Karpas-422 (cell line): Measurements from ENCODE around the gene UBXN6. TPM values are rescaled to one million over a fixed set of nuclear protein-coding genes. Genes with fewer than 3 reads are reported as not detected.

Experiments used
- DNase-seq: peaks from one replicate; pipeline ENCODE4 v3.0.0-alpha.2; 2015
- H2AFZ ChIP-seq: fragments of 200-600 bp; sonication (generic); 2 replicates; pipeline ENCODE4 v1.6.1; 2014; ENCODE audit warnings: antibody characterized with exemption, low read length, mixed read lengths
- H3K27ac ChIP-seq: fragments of 200-600 bp; sonication (generic); 2 replicates; pipeline ENCODE4 v1.5.1; 2014; ENCODE audit warnings: mild to moderate bottlenecking, low read length, moderate library complexity
- H3K27me3 ChIP-seq: fragments of 200-600 bp; sonication (generic); 2 replicates; pipeline ENCODE4 v1.6.1; 2014; ENCODE audit warnings: low read length, mixed read lengths
- H3K36me3 ChIP-seq: fragments of 200-600 bp; sonication (generic); 2 replicates; pipeline ENCODE4 v1.6.1; 2014; ENCODE audit warnings: low read length, mixed read lengths; ENCODE audit not compliant: insufficient read depth
- H3K4me1 ChIP-seq: fragments of 200-600 bp; sonication (generic); 2 replicates; pipeline ENCODE4 v1.6.1; 2014; ENCODE audit warnings: mild to moderate bottlenecking, low read length, mixed read lengths
- H3K4me2 ChIP-seq: fragments of 200-600 bp; sonication (generic); 2 replicates; pipeline ENCODE4 v1.6.1; 2014; ENCODE audit warnings: low read length, low read depth, mild to moderate bottlenecking; ENCODE audit not compliant: poor library complexity, severe bottlenecking
- H3K4me3 ChIP-seq: fragments of 200-600 bp; sonication (generic); 2 replicates; pipeline ENCODE4 v1.5.1; 2014; ENCODE audit warnings: mild to moderate bottlenecking, antibody characterized with exemption, low read length, mixed read lengths
- H3K79me2 ChIP-seq: fragments of 200-600 bp; sonication (generic); 2 replicates; pipeline ENCODE4 v1.6.1; 2014; ENCODE audit warnings: mild to moderate bottlenecking, low read length, mixed read lengths
- H3K9ac ChIP-seq: fragments of 200-600 bp; sonication (generic); 2 replicates; pipeline ENCODE4 v1.6.0; 2014; ENCODE audit warnings: low read length
- H3K9me2 ChIP-seq: fragments of 200-600 bp; sonication (generic), shearing (Covaris generic); replicated peaks from 2 replicates; pipeline ENCODE4 v1.6.0; 2014; ENCODE audit warnings: mild to moderate bottlenecking, low read length, moderate library complexity; ENCODE audit not compliant: insufficient read depth
- H3K9me3 ChIP-seq: fragments of 300-700, 200-600 bp; sonication (generic); 2 replicates; pipeline ENCODE4 v1.6.1; 2014; ENCODE audit warnings: low read length, mixed read lengths
- H4K20me1 ChIP-seq: fragments of 200-600 bp; sonication (generic); 2 replicates; pipeline ENCODE4 v1.6.1; 2014; ENCODE audit warnings: mild to moderate bottlenecking, antibody characterized with exemption, low read length, low read depth; ENCODE audit not compliant: insufficient read depth
- total RNA-seq: library from RNA; depleted of rRNA; stranded (reverse); fragments of >200 nt; shearing (Covaris generic); gene quantifications from 2 replicates; pipeline ENCODE4 v1.2.3, GENCODE V29; 2014; ENCODE audit warnings: low replicate concordance

UBXN6 gene
- total RNA-seq, 1 experiment from 2014 or later = 112 TPM

DNA sequence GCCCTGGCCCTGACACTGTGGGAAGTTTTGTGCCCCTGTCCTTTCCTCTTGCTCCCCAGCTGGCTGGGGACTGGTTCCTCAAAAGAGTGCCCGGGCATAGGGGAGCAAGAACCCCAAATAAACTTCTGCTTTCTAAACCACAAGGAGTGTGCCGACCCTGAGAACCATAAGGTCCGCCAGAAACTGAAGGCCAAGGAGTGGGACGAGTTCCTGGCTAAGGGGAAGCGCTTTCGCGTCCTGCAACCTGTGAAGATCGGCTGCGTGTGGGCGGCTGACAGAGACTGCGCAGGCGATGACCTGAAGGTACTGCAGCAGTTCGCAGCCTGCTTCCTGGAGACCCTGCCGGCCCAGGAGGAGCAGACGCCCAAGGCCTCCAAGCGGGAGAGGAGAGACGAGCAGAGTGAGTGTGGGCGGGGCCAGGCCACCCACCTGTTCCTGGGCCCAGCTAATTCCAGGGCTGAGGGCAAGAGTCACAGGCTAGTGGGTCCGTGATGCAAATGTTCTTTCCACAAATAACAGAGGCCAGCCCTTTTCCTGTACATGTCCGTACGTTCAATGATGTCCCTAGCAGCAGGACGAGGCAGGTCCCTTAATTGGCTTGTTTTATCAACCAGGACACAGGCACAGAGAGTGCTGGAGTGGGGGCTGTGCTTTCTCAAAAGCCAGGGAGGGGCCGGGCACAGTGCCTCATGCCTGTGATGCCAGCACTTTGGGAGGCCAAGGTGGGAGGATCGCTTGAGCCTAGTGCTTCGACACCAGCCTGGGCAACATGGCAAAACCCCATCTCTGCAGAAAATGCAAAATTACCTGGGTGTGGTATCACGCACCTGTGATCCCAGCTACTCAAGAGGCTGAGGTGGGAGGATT lies 25.6 kb downstream of the UBXN6 start:
- H3K27ac ChIP-seq = no peak overlapping the region
- H2AFZ ChIP-seq = no peak overlapping the region
- DNase-seq = no peak

DNA sequence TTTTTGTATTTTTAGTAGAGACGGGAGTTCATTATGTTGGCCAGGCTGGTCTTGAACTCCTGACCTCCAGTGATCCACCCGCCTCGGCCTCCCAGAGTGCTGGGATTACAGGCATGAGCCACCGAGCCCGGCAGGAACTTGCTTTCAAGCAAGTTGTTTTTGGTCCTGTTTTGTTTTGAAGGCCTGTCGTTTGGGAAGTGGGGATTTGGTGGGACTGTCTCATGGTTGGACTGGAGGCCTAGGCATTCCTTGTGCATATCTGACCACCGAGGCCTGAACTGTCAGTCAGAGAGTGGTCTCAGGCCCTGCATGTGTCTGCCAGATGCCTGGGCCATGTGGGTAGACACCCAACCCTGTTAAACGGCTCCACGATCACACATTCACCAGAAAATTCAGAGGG lies 26.3 kb downstream of the UBXN6 start:
- H3K36me3 ChIP-seq = peaks cover 39% of the 10 kb centered on the region
- no peaks in the 10 kb centered on the region for H3K27me3 ChIP-seq
- H3K4me2 ChIP-seq = no peak overlapping the region
- H3K9ac ChIP-seq = no peak overlapping the region
- peaks cover 15% of the 10 kb centered on the region for H3K4me1 ChIP-seq
- H4K20me1 ChIP-seq = peaks cover 13% of the 10 kb centered on the region; the same call in 1 of the 2 replicates
- H3K9me3 ChIP-seq = no peaks in the 10 kb centered on the region
- no peak overlapping the region for H3K27ac ChIP-seq
- H3K79me2 ChIP-seq = peaks cover 6% of the 10 kb centered on the region
- H3K9me2 ChIP-seq = no peaks in the 10 kb centered on the region
- no peak overlapping the region for H2AFZ ChIP-seq
- DNase-seq = no peak
- no peak overlapping the region for H3K4me3 ChIP-seq

More for the DNA sequence above, 25.6 kb downstream of the UBXN6 start:
- Histone ChIP-seq H3K36me3 (peaks cover 39% of the 10 kb centered on the region), H3K4me1 (peaks cover 15% of the 10 kb centered on the region), H3K27me3 (no peaks in the 10 kb centered on the region), H3K4me3 (no peak overlapping the region), H3K9ac (no peak overlapping the region), H3K79me2 (peaks cover 8% of the 10 kb centered on the region), H3K4me2 (no peak overlapping the region), H3K9me3 (no peaks in the 10 kb centered on the region), H4K20me1 (peaks cover 13% of the 10 kb centered on the region; the same call in 1 of the 2 replicates), H3K9me2 (no peaks in the 10 kb centered on the region)

DNA sequence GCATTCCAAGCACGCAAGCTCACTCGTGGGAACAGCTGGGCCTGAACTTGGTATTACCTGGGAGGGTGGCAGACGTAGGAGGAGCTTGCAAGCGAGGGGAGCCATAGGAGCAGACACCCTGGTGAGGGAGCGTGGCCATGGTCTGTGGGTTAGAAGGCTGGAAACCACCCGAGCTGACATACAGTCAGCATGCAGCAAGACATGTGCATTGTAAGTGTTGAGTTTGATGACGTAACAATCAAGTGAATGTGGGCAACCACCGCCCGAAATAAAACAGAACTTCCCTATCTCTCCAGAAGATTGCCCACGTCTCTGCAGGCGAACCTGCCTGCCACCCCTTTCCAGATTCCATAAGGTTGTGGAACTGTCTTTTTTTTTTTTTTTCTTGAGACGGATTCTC lies 26.8 kb downstream of the UBXN6 start:
- no peaks in the 10 kb centered on the region for H3K27me3 ChIP-seq
- peaks cover 15% of the 10 kb centered on the region for H3K4me1 ChIP-seq
- peaks cover 6% of the 10 kb centered on the region for H3K79me2 ChIP-seq
- no peak overlapping the region for H3K4me2 ChIP-seq
- H3K9me3 ChIP-seq = no peaks in the 10 kb centered on the region
- H3K9me2 ChIP-seq = no peaks in the 10 kb centered on the region
- no peak overlapping the region for H3K9ac ChIP-seq
- H2AFZ ChIP-seq = no peak overlapping the region
- peaks cover 41% of the 10 kb centered on the region for H3K36me3 ChIP-seq
- H3K27ac ChIP-seq = no peak overlapping the region
- no peak overlapping the region for H3K4me3 ChIP-seq
- peaks cover 13% of the 10 kb centered on the region; the same call in 1 of the 2 replicates for H4K20me1 ChIP-seq
- no peak for DNase-seq

DNA sequence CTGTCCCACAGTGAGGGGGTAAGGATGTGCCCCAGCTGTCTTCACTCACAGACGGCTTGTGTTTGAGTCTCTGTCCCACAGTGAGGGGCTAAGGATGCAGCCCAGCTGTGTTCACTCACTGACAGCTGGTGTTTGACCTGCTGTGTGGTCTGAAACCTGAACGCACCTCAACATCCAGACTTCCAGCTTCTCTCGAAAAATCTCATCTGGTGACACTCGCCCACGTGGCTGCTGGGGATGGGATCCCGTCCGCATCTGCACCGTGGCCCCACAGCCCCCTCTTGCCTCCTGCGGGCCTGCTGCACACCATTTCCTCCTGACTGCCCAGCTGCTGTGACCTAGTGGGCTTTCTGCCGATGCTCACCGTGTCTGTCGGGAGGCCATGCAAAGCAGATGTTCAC lies 27.8 kb downstream of the UBXN6 start:
- H3K27ac ChIP-seq = no peak overlapping the region

DNA sequence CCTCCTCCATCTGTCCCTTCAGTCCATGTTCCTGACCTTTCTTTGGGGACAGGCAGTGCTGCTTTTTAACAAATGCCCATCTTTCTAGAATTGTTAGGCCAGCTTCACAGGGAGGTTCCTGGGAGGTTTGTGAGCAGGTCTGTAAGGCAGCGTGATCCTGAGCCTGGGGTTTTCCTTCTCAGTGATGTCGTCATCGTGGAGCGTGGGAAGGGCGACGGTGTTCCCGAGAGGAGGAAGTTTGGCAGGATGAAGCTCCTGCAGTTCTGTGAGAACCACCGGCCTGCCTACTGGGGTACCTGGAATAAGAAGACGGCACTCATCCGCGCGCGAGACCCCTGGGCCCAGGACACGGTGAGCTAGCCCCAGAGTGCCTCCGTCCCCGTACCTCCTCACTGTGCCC lies 28.3 kb downstream of the UBXN6 start:
- Histone ChIP-seq H2AFZ (no peak overlapping the region), H3K9ac (no peak overlapping the region), H3K27me3 (no peaks in the 10 kb centered on the region), H3K4me1 (peaks cover 15% of the 10 kb centered on the region), H3K4me3 (no peak overlapping the region), H3K27ac (no peak overlapping the region), H3K9me2 (no peaks in the 10 kb centered on the region), H3K9me3 (no peaks in the 10 kb centered on the region), H4K20me1 (0 out of 2 replicates have a peak, but pooled peaks cover 8% of the 10 kb centered on the region), H3K4me2 (no peak overlapping the region), H3K79me2 (peaks cover under 1% of the 10 kb centered on the region), H3K36me3 (peaks cover 43% of the 10 kb centered on the region)
- DNase-seq = no peak

More for the DNA sequence above, 27.8 kb downstream of the UBXN6 start:
- Histone ChIP-seq H3K9me2 (no peaks in the 10 kb centered on the region), H3K36me3 (peaks cover 48% of the 10 kb centered on the region), H3K4me2 (no peak overlapping the region), H3K4me3 (no peak overlapping the region), H3K79me2 (peaks cover 6% of the 10 kb centered on the region), H3K9ac (no peak overlapping the region), H2AFZ (no peak overlapping the region), H3K9me3 (no peaks in the 10 kb centered on the region), H4K20me1 (peaks cover 13% of the 10 kb centered on the region; the same call in 1 of the 2 replicates), H3K27me3 (no peaks in the 10 kb centered on the region), H3K4me1 (peaks cover 15% of the 10 kb centered on the region)
- no peak for DNase-seq

DNA sequence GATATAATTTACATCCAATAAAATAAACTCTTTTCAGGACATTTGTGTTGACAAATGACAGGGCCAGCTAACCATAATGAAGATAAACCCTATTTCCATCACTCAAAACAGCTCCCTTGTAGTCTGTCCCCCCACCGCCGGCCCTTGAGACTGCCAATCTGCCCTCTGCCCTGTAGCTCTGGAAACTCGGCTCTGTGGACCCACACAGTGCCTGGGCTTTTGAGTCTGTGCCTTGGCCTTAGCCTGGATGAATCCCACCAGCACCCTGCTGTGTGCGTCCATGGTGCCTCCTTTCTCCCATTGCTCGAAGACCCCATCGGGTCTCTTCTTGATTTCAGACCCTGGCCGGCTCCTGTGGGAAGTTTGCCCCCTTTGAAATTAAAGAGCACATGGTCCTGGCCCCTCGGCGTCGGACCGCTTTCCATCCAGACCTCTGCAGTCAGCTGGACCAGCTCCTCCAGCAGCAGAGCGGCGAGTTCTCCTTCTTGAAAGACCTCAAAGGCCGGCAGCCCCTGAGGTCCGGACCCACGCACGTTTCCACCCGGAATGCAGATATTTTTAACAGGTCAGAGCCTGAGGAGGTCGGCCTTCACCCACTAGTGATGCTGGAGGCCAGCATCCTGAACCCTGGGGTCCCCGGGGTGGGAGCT lies 29.1 kb downstream of the UBXN6 start:
- H3K9ac ChIP-seq = no peak overlapping the region
- no peaks in the 10 kb centered on the region for H3K27me3 ChIP-seq
- peaks cover 44% of the 10 kb centered on the region for H3K36me3 ChIP-seq
- H3K9me2 ChIP-seq = no peaks in the 10 kb centered on the region
- DNase-seq = no peak
- no peaks in the 10 kb centered on the region for H3K79me2 ChIP-seq
- no peaks in the 10 kb centered on the region for H3K9me3 ChIP-seq
- H3K4me1 ChIP-seq = peaks cover 15% of the 10 kb centered on the region
- H3K4me2 ChIP-seq = no peak overlapping the region
- no peak overlapping the region for H3K27ac ChIP-seq
- H2AFZ ChIP-seq = no peak overlapping the region
- 0 out of 2 replicates have a peak, but pooled peaks cover 8% of the 10 kb centered on the region for H4K20me1 ChIP-seq
- H3K4me3 ChIP-seq = no peak overlapping the region

DNA sequence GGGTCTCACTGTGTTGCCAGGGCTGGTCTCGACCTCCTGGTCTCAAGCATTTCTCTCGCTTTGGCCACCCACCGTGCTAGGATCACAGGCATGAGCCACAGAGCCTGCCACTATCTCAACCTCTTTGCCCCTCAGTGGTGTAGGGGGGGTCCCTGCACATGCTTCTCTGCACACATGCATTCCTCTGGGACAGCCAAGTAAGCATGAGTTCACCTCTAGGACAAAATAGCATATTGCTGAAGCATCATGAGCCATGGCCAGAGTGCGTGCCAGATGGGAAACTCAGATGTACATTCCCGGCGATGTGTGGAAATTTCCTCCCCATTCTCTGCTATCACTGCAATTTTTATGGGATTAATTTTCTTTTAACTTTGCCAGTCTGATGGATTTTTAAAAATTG lies 32.1 kb downstream of the UBXN6 start:
- Histone ChIP-seq H3K9me3 (no peaks in the 10 kb centered on the region), H3K9me2 (no peaks in the 10 kb centered on the region), H4K20me1 (0 out of 2 replicates have a peak, but pooled peaks cover under 1% of the 10 kb centered on the region), H3K4me3 (no peak overlapping the region), H3K4me1 (no peaks in the 10 kb centered on the region), H3K9ac (no peak overlapping the region), H2AFZ (no peak overlapping the region), H3K79me2 (no peaks in the 10 kb centered on the region), H3K27ac (no peak overlapping the region), H3K4me2 (no peak overlapping the region), H3K36me3 (peaks cover 34% of the 10 kb centered on the region), H3K27me3 (no peaks in the 10 kb centered on the region)
- DNase-seq = no peak

- no peaks in the 10 kb centered on the region for H3K9me3 ChIP-seq
Observed at GRCh38 chr19:4423416-4424126, 34.0 kb downstream of the UBXN6 start.

More at GRCh38 chr19:4423416-4424126, 34.0 kb downstream of the UBXN6 start:
- Histone ChIP-seq H3K4me3 (no peak overlapping the region), H3K27me3 (no peaks in the 10 kb centered on the region), H3K79me2 (0 out of 2 replicates have a peak, but pooled peaks cover 3% of the 10 kb centered on the region), H2AFZ (no peak overlapping the region), H3K4me1 (no peaks in the 10 kb centered on the region), H3K4me2 (no peak overlapping the region), H3K36me3 (peaks cover 28% of the 10 kb centered on the region), H3K9ac (no peak overlapping the region), H3K9me2 (no peaks in the 10 kb centered on the region), H4K20me1 (no peaks in the 10 kb centered on the region), H3K27ac (no peak overlapping the region)
- no peak for DNase-seq
